Right ventricle myocardium superior (tissue), 1 donor: ENCODE data around the gene PRKD2. TPM values are rescaled to one million over a fixed set of nuclear protein-coding genes. Genes with fewer than 3 reads are reported as not detected.
A peak's percentile ranks its signal among the peaks of the same experiment; 100 is the strongest.
"Not testable (repeated sequence)": the region's sequence is repeated elsewhere in the genome, so short reads cannot be mapped to it uniquely, and the experiment has no call there.

Source experiments
- ATAC-seq: fragments of 200-7000 bp; cut with Tn5 transposase; one replicate; pipeline ENCODE4 v1.9.1; 2020; ENCODE audit warnings: mild to moderate bottlenecking; ENCODE audit not compliant: poor library complexity
- DNase-seq: peaks from one replicate; pipeline ENCODE4 v3.0.0-alpha.2; 2020
- intact Hi-C: fragments of 100-400 bp; cut with DNase I; formaldehyde crosslinking; loops from one replicate; pipeline ENCODE4 v1.11.2; 2022
- microRNA-seq: library from miRNA; unstranded; fragments of <30 nt; microRNA quantifications from one replicate; pipeline ENCODE4 v1.2.0, GENCODE V29; 2020
- total RNA-seq: library from RNA; stranded (reverse); fragmentation: NEBNext Ultra II Directional; extraction: Animal tissue kit (Norgen Biotek cat#: 25700); gene quantifications from one replicate; pipeline ENCODE4 v1.2.1, GENCODE V29; 2021
- donor health status: DM: no; HTN: yes; CAD: no; lungs with severe emphysema.

Gene PRKD2
- total RNA-seq, 1 donor from 2014 or later = 10.1 TPM

DNA sequence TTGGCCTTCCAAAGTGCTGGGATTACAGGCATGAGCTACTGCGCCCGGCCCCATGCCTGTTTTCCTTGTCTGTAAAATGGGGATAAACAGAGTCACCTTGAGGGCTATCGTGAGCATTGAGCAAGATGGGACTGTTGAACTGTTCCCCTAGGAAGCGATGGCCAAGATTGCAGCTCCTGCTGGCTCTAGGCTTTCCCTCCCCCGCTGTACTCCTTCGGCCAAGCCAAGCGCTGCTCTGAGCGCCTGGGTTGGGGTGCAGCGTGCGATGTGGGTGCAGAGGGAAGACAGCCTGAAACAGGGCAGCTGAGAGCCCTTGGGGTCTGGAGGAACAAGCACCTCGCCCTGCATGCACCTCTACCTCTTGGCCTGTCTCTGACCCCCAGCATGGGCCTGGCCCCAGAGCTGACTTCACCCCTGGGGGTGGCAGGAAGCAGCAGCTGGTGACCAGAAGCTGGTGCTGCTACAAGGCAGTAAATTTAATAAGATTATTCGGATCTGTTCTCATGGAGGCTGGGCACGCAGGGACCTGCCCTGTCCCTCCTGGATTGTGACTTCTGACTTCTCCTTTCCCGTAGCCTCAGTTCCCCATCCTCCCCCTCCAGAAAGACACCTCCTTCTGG is 86.2 kb downstream of the PRKD2 start:
- intact Hi-C loops = no loop called here
- ATAC-seq (no peak), DNase-seq (no peak)

DNA sequence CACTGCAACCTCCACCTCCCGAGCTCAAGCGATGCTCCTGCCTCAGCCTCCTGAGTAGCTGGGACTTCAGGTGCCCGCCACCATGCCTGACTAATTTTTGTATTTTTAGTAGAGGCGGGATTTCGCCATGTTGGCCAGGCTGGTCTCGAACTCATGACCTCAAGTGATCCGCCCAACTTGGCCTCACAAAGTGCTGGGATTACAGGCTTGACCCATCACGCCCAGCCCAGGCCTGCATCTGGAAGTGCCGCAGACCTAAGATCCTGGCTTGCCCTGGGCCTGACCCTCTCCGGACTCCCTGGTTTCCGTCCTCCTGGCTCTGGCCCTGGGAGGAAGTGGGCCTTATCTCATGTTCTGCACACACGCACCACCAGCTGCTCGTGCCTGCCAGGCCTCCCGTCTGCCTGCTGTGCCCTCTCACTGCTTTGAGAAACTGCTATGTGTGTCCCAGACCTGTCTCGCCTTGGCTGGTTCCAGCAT is 87.3 kb downstream of the PRKD2 start:
- ATAC-seq (peak; percentile 11), DNase-seq (peak; percentile 66)
- intact Hi-C loops = no loop called here

DNA sequence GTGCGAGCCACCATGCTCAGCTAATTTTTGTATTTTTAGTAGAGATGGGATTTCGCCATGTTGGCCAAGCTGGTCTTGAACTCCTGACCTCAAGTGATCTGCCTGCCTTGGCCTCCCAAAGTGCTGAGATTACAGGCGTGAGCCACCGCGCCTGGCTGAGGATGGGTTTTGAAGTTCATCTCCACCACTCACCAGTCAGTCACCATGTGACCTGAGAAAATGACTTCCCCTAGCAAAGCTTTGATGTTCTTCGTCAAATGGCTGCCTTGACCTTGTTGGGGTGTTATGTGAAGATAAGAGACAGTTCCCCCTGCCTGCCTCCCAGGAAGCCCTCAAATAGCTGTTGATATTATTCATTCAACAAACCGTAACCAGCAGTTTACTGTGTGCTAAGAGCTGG is 87.9 kb downstream of the PRKD2 start:
- intact Hi-C loops, ATAC-seq, DNase-seq: not testable (repeated sequence)

DNA sequence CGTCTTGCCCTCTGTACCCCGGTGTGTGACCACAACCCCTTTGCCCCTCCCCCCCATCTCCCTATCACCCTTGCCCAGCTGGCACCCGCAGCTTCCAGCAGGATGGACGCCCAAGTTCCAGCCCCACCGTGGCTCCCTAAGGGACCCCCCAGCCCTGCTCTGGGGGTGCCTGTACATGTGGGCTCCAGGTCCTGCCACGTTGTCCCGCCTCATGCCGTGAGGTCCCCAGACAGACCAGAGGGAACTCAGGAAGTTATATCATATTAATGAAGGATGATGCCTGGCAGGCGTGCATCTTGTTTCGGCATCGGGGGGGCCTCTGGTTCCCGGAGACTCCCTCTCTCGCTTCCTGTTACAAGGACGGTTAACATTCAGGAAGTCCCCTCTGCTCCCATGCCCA is 90.5 kb downstream of the PRKD2 start:
- no peak for DNase-seq
- intact Hi-C loops = no loop called here
- ATAC-seq = no peak

DNA sequence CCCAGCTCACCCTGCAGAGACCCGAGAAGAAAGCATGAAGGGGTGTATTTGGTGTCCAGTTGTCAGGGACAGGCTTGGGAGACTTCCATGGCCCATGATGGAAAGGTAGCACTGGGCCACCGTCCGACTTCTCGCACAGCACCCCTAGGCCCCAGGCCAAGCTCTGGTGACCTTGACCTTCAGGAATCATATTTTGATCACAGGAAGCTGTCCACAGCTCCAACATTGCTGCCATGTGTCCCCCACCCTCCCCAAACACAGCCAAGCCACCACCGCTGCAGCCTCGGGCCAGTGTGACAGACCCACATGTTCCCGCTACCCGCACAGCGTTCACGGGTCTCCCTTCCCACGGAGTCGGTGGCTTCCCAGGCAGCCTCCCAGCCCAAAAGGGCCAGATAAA is 91.2 kb downstream of the PRKD2 start:
- DNase-seq (no peak), ATAC-seq (peak; percentile 4)
- intact Hi-C loops = no loop called here

DNA sequence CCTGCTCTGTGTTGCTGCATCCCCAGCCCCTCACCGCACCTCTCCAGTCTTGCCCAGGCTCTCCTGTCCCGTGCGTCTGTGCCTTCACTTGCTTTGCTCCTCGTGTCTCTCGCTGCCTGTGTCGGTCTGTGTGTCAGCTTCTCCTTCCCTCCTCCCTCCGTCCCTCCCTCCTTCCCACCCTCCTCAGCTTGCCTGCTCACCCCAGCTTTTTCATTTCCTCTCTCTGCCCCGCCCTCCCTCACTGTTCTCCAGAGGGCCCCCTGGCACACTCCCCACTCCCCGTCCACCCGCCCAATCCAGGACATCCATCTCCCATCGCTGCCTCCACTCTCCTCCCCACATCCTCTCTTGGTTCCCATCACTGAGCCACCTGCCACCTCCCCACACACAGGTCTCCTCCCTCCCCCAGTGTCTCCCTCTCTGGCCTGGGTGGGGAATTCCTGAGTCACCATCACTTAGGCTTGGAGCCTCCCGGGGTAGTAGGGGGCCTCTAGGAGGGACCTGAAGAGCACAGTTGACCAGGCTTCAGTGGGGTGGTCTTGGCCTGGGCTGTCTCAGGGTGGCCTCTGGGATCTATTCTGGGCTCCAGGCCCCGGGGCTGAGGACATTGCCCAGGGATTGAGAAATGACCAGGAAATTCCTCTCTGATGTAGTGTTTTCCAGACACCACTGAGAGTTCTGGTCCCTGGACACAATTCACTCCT is 91.8 kb downstream of the PRKD2 start, which contains the start of gene PTGIR:
Gene PTGIR, minus strand, starts transcription at position 132 of the 704 bp plus-strand sequence. CDS start 864 bp downstream, outside the sequence.
- DNase-seq = peak; percentile 81
- peak; percentile 81 for ATAC-seq
- intact Hi-C loops = no loop called here

Small RNAs within 50 kb of the gene (microRNA-seq; reads per million reads assigned to microRNA genes)
- gene MIR320E = 3.6 reads per million, percentile 5 among the genes with 10 or more reads in this experiment

Other genes with a start within 250 kb of the PRKD2 start
- 7.3 TPM for gene PNMA8A, start 245.6 kb downstream of the PRKD2 start, total RNA-seq
- 0.65 TPM for gene PNMA8B, start 221.2 kb downstream of the PRKD2 start, total RNA-seq
- 326 TPM for gene CALM3, start 115.8 kb downstream of the PRKD2 start, total RNA-seq
- gene PTGIR, start 92.0 kb downstream of the PRKD2 start, total RNA-seq = 2.6 TPM
- not detected for gene GNG8, start 80.9 kb downstream of the PRKD2 start, total RNA-seq
- gene DACT3, start 55.9 kb downstream of the PRKD2 start, total RNA-seq = 15.2 TPM
- 13.9 TPM for gene FKRP, start 28.9 kb upstream of the PRKD2 start, total RNA-seq
- 38.4 TPM for gene STRN4, start 29.3 kb upstream of the PRKD2 start, total RNA-seq
- 7.0 TPM for gene SLC1A5, start 71.5 kb upstream of the PRKD2 start, total RNA-seq
- gene AP2S1, start 133.7 kb upstream of the PRKD2 start, total RNA-seq = 78.0 TPM
- 62.6 TPM for gene ARHGAP35, start 143.9 kb upstream of the PRKD2 start, total RNA-seq